LNCAP (cell line): ENCODE results near the gene OCRL.

Experiments used
- CTCF ChIP-seq: fragments of 450-650 bp; IDR thresholded peaks from 2 replicates; pipeline ENCODE4 v1.5.1; 2017; ENCODE audit warnings: mild to moderate bottlenecking

Gene OCRL

GRCh38 chrX:129510331-129510730 is 29.7 kb upstream of the OCRL start:
- no peak for TF ChIP-seq CTCF

- TF ChIP-seq CTCF, result no peak
These were observed 28.4 kb upstream of the OCRL start for GRCh38 chrX:129511689-129512088.

- no peak for TF ChIP-seq CTCF
These were observed 27.6 kb upstream of the OCRL start for GRCh38 chrX:129512409-129512808.

- TF ChIP-seq CTCF, result no peak
These were observed 23.7 kb upstream of the OCRL start for GRCh38 chrX:129516402-129516801.

- no peak for TF ChIP-seq CTCF
These were observed 19.9 kb upstream of the OCRL start for GRCh38 chrX:129520151-129520550.

GRCh38 chrX:129522184-129523078 is 17.6 kb upstream of the OCRL start:
- TF ChIP-seq CTCF, result no peak

GRCh38 chrX:129523079-129523911 is 16.8 kb upstream of the OCRL start, which contains the start of gene SMARCA1:
Gene SMARCA1, minus strand, starts transcription at chrX:129523490. Its CDS starts 120 bp downstream, at chrX:129523370.
- no peak for TF ChIP-seq CTCF
